Stimulated activated memory B cell treated with anti-CD40 and anti-IgM and Interleukin-4, amounts not matched to agents 10 μg/mL and 1 μg/mL and 100 μg/mL, for 72 hours (primary cell): ENCODE measurements around the gene GRIK3.

ENCODE experiments used
- ATAC-seq: fragments of 150-1000 bp; cut with Tn5 transposase; 2 replicates; pipeline ENCODE4 v1.10.0; 2021
- H3K27ac Mint-ChIP-seq: one replicate; pipeline ENCODE4 v1.8.0; 2022; ENCODE audit warnings: mild to moderate bottlenecking, mixed read lengths
- H3K27me3 Mint-ChIP-seq: one replicate; pipeline ENCODE4 v1.8.0; 2022; ENCODE audit warnings: mixed read lengths
- H3K36me3 Mint-ChIP-seq: one replicate; pipeline ENCODE4 v1.8.0; 2022; ENCODE audit warnings: mixed read lengths
- H3K4me1 Mint-ChIP-seq: one replicate; pipeline ENCODE4 v1.8.0; 2022; ENCODE audit warnings: mixed read lengths
- H3K4me3 Mint-ChIP-seq: one replicate; pipeline ENCODE4 v1.8.0; 2022; ENCODE audit warnings: mild to moderate bottlenecking, moderate library complexity, mixed read lengths
- H3K9me3 Mint-ChIP-seq: one replicate; pipeline ENCODE4 v1.8.0; 2022; ENCODE audit warnings: mixed read lengths

The GRIK3 gene

GRCh38 chr1:36853638-36854037 is 180.7 kb downstream of the GRIK3 start:
- no peak for ATAC-seq
- no peaks in the 10 kb centered on the region for H3K36me3 Mint-ChIP-seq
- H3K27ac Mint-ChIP-seq = no peak overlapping the region
- H3K9me3 Mint-ChIP-seq = no peaks in the 10 kb centered on the region
- peaks cover 70% of the 10 kb centered on the region for H3K27me3 Mint-ChIP-seq
- no peak overlapping the region for H3K4me3 Mint-ChIP-seq
- peaks cover 6% of the 10 kb centered on the region for H3K4me1 Mint-ChIP-seq

DNA sequence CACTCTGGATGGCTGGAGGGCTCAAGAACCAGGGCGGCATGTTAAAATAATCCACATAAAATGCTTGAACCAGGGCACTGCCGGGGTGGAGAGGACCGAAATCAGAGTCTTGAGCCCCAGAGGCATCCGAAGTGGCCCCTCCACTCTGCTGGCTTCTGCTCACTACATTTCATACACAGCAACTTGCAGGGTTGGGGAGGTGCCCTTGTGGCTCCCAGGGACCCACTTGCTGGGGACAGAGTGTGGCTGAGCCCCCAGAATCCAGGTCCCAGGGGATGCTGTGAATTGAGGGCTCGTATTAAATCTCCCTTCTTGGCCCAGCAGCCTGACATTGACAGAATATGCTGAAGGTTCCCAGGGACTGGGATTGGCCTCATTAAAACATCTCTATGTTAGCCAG is 181.7 kb downstream of the GRIK3 start:
- Mint-ChIP-seq H3K36me3 (no peaks in the 10 kb centered on the region), H3K4me1 (peaks cover 6% of the 10 kb centered on the region), H3K4me3 (no peak overlapping the region), H3K9me3 (no peaks in the 10 kb centered on the region), H3K27me3 (peaks cover 76% of the 10 kb centered on the region), H3K27ac (no peak overlapping the region)
- no peak for ATAC-seq

GRCh38 chr1:36851595-36851994 is 182.7 kb downstream of the GRIK3 start:
- no peak overlapping the region for H3K27ac Mint-ChIP-seq

GRCh38 chr1:36851087-36851486 is 183.2 kb downstream of the GRIK3 start:
- Mint-ChIP-seq H3K4me1 (no peaks in the 10 kb centered on the region), H3K27me3 (peaks cover 69% of the 10 kb centered on the region), H3K36me3 (no peaks in the 10 kb centered on the region), H3K9me3 (no peaks in the 10 kb centered on the region), H3K4me3 (no peak overlapping the region), H3K27ac (no peak overlapping the region)
- ATAC-seq = no peak

More at GRCh38 chr1:36851595-36851994, 182.7 kb downstream of the GRIK3 start:
- Mint-ChIP-seq H3K27me3 (peaks cover 74% of the 10 kb centered on the region), H3K4me3 (no peak overlapping the region), H3K4me1 (peaks cover 5% of the 10 kb centered on the region), H3K36me3 (no peaks in the 10 kb centered on the region), H3K9me3 (no peaks in the 10 kb centered on the region)
- ATAC-seq = no peak

- Mint-ChIP-seq H3K27ac (no peak overlapping the region), H3K27me3 (peaks cover 69% of the 10 kb centered on the region), H3K4me3 (no peak overlapping the region), H3K36me3 (no peaks in the 10 kb centered on the region), H3K4me1 (no peaks in the 10 kb centered on the region), H3K9me3 (no peaks in the 10 kb centered on the region)
- ATAC-seq = no peak
Measured at GRCh38 chr1:36849956-36850355, 184.4 kb downstream of the GRIK3 start.

GRCh38 chr1:36847761-36848160 is 186.6 kb downstream of the GRIK3 start:
- no peak overlapping the region for H3K4me3 Mint-ChIP-seq
- no peak overlapping the region for H3K27ac Mint-ChIP-seq
- no peaks in the 10 kb centered on the region for H3K36me3 Mint-ChIP-seq
- H3K27me3 Mint-ChIP-seq = peaks cover 54% of the 10 kb centered on the region
- no peaks in the 10 kb centered on the region for H3K9me3 Mint-ChIP-seq
- no peak for ATAC-seq
- H3K4me1 Mint-ChIP-seq = no peaks in the 10 kb centered on the region

- H3K4me3 Mint-ChIP-seq = no peak overlapping the region
- no peak for ATAC-seq
- no peaks in the 10 kb centered on the region for H3K4me1 Mint-ChIP-seq
Measured at GRCh38 chr1:36847186-36847585, 187.1 kb downstream of the GRIK3 start.

DNA sequence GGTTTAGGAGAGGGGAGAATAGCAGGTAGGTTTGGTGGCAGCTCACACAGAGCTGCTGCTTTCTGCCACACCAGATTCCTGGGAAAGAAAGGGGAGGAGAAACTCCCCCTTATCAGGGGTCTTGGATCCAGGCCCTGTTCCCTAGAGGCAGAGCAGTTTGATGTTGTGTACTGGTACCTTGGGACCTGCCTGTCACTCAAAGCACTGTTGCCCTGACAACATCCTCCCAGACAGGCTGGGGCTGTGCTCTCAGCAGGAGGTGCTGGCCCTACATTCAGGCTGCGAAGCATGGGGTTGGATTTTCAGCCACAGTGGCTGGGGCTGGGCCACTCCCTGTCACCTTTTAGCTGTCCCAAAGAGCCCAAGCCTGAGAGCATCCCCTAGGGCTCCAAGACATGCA is 188.0 kb downstream of the GRIK3 start:
- Mint-ChIP-seq H3K4me1 (no peaks in the 10 kb centered on the region), H3K4me3 (no peak overlapping the region), H3K36me3 (no peaks in the 10 kb centered on the region), H3K9me3 (no peaks in the 10 kb centered on the region), H3K27me3 (peaks cover 55% of the 10 kb centered on the region), H3K27ac (no peak overlapping the region)
- ATAC-seq = peak; percentile 31

More at GRCh38 chr1:36847186-36847585, 187.1 kb downstream of the GRIK3 start:
- no peaks in the 10 kb centered on the region for H3K9me3 Mint-ChIP-seq
- H3K27me3 Mint-ChIP-seq = peaks cover 56% of the 10 kb centered on the region
- H3K27ac Mint-ChIP-seq = no peak overlapping the region
- H3K36me3 Mint-ChIP-seq = no peaks in the 10 kb centered on the region

DNA sequence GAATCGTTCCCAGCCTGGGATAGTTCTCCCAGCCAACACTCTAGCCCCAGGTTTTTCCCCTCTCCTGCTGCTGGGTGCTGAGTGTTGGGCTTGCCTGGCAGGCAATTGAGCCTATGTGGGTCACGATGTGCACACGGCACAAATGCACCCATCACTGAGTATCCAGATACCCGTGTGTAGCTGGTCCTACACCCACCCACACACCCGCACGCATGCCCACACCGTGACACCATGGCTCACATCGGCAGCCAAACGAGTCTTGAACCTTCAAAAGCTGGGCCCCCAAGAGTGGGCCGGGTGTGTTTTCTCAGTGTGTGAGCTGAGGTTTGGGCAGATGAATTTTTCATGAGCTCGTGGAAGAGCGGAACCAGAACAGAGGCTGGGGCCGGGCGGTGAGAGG is 188.5 kb downstream of the GRIK3 start:
- Mint-ChIP-seq H3K4me1 (no peaks in the 10 kb centered on the region), H3K9me3 (no peaks in the 10 kb centered on the region), H3K27ac (no peak overlapping the region), H3K27me3 (peaks cover 55% of the 10 kb centered on the region), H3K36me3 (no peaks in the 10 kb centered on the region), H3K4me3 (no peak overlapping the region)
- no peak for ATAC-seq

- Mint-ChIP-seq H3K27ac (no peak overlapping the region), H3K4me3 (no peak overlapping the region), H3K9me3 (no peaks in the 10 kb centered on the region), H3K36me3 (no peaks in the 10 kb centered on the region), H3K4me1 (no peaks in the 10 kb centered on the region), H3K27me3 (peaks cover 46% of the 10 kb centered on the region)
- ATAC-seq = no peak
Measured at GRCh38 chr1:36844917-36845316, 189.4 kb downstream of the GRIK3 start.

DNA sequence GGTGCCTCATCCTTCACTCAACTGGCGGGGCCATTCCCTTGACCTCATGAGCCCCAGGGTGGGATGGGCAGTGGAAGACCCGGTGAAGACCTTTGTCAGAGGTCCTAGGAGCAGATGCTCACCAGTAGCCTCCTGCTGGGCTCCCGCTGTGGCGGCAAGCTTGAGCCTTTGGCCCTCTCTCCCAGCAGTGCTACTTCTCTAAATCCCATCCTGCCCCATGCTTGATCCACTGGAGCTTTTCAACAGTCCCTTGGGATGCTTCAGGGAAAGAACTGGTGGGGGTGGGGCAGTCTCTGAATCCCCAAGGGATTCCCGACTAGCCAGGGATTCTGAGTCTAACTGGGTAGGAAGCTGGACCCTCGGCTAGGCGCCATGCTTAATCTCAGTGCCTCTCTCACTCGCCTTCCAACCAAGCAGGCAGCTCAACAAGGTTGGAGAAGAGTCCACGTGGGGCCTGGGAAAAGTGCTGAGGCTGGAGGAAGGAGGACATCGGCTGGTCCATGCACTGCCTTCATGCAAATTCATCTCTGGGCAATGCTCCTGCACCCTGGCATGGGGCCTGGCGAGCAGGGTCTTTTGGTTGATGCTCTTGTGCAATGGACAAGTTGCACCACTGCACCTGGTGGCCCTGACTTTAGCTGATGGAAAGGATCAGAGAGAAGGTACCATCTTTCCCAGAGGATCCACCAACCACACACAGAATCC is 190.3 kb downstream of the GRIK3 start:
- no peaks in the 10 kb centered on the region for H3K36me3 Mint-ChIP-seq
- no peak overlapping the region for H3K4me3 Mint-ChIP-seq
- no peaks in the 10 kb centered on the region for H3K9me3 Mint-ChIP-seq
- peaks cover 37% of the 10 kb centered on the region for H3K27me3 Mint-ChIP-seq
- ATAC-seq = no peak
- no peaks in the 10 kb centered on the region for H3K4me1 Mint-ChIP-seq
- no peak overlapping the region for H3K27ac Mint-ChIP-seq

DNA sequence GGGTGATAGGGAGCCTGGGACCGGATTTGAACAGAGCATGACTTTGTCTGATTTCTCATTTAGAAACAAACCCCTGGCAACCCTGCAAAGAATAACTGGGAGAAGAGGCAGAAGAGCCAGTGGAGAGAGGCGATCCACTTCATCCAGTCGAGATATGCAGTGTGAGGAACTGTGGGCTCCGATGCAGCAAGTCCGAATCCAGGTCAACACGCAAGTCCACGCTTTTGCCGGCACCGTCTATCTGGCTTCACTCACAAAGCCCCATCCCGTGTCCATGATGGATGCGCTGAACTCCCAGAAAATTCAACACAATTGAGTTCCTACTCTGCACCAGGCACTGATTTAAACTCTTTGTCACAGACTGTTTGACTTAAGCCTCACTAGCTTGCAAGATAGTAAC is 191.3 kb downstream of the GRIK3 start:
- Mint-ChIP-seq H3K4me1 (no peaks in the 10 kb centered on the region), H3K4me3 (no peak overlapping the region), H3K36me3 (no peaks in the 10 kb centered on the region), H3K9me3 (no peaks in the 10 kb centered on the region), H3K27me3 (peaks cover 34% of the 10 kb centered on the region), H3K27ac (no peak overlapping the region)
- ATAC-seq = no peak

DNA sequence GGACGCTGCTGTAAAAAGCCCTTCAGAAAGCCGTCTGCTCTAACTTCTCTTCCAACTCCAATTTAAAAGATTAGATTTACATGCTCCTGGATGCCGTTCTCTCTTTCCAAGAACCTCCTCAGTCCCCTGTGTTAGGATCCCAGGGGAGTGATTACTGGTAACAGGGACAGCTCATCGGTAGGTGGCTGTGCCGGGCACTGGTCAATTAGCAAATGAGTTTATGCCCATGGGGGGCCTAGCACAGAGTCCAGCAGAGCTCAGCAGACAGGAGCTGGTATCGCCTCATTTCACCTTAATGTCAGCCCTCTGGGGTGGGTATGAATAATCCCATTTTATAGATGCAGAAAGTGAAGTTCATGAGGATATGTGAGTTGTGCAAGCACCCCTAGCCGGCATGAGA is 191.9 kb downstream of the GRIK3 start:
- no peaks in the 10 kb centered on the region for H3K36me3 Mint-ChIP-seq
- H3K4me1 Mint-ChIP-seq = no peaks in the 10 kb centered on the region
- H3K9me3 Mint-ChIP-seq = no peaks in the 10 kb centered on the region
- no peak for ATAC-seq
- peaks cover 40% of the 10 kb centered on the region for H3K27me3 Mint-ChIP-seq
- no peak overlapping the region for H3K4me3 Mint-ChIP-seq
- no peak overlapping the region for H3K27ac Mint-ChIP-seq

DNA sequence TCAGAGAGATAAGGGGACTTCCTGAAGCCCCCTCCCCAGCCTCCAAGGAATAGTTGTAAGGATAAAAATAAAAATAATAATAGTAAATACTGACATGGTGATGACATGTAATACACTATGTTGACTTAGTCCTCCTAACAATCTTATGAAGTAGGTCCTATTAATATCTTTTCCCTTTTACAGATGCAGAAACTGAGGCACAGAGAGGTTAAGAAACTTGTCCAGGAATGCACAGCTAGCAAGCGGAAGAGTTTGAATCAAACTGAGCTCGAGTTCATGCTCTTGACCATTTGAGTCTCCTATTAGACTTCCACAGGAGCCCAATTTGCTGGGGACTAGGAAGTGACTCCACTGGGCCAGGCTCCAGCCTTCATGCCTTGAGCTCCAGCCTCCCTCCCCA is 194.8 kb downstream of the GRIK3 start:
- Mint-ChIP-seq H3K4me3 (no peak overlapping the region), H3K27me3 (peaks cover 59% of the 10 kb centered on the region), H3K4me1 (no peaks in the 10 kb centered on the region), H3K36me3 (no peaks in the 10 kb centered on the region), H3K27ac (no peak overlapping the region), H3K9me3 (no peaks in the 10 kb centered on the region)
- no peak for ATAC-seq

DNA sequence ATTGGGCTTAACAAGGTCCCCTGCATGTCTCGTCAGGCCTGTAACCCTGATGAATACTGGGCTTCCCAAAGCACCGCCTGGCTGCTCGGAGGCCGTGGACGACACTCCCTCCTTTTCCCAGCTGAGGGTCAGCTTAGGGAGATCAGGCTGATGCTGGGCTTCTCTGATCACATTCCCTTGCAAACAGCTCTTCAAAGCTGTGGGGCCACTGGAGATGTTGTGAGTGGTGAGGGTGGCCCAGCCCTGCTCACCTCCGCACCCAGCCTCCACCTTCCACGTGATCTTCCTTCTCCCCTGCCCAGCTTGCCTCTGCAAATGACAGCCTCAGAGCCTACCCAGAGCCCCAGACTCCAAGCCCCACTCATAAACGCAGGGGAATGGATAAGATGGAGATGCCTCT is 195.4 kb downstream of the GRIK3 start:
- no peaks in the 10 kb centered on the region for H3K36me3 Mint-ChIP-seq
- no peaks in the 10 kb centered on the region for H3K9me3 Mint-ChIP-seq
- no peaks in the 10 kb centered on the region for H3K4me1 Mint-ChIP-seq
- no peak overlapping the region for H3K27ac Mint-ChIP-seq
- H3K4me3 Mint-ChIP-seq = no peak overlapping the region
- no peak for ATAC-seq
- H3K27me3 Mint-ChIP-seq = peaks cover 62% of the 10 kb centered on the region

DNA sequence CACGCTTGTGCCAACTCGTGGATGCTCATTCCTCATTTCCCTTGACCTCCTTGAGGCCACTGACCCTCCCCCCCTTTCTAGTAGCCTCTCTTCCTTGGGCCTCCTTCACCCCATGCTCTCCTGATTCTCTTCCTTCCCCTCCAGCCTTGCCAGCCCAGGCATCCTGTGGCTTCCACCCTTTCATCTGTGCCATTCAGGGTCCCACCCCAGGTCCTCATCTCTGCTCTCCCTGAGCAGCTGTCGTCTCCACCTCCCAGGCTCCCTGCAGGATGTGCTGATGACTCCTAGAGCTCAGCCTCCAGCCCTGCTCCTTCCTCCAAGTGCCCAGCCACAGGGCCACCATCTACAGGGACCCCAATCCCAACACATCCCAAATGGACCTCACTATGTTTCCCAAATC is 197.4 kb downstream of the GRIK3 start:
- no peaks in the 10 kb centered on the region for H3K9me3 Mint-ChIP-seq
- H3K36me3 Mint-ChIP-seq = no peaks in the 10 kb centered on the region
- H3K4me1 Mint-ChIP-seq = no peaks in the 10 kb centered on the region
- no peak overlapping the region for H3K27ac Mint-ChIP-seq
- peaks cover 68% of the 10 kb centered on the region for H3K27me3 Mint-ChIP-seq
- ATAC-seq = no peak
- H3K4me3 Mint-ChIP-seq = no peak overlapping the region
